ENCODE measurements around the gene PLA2G15.

DNA sequence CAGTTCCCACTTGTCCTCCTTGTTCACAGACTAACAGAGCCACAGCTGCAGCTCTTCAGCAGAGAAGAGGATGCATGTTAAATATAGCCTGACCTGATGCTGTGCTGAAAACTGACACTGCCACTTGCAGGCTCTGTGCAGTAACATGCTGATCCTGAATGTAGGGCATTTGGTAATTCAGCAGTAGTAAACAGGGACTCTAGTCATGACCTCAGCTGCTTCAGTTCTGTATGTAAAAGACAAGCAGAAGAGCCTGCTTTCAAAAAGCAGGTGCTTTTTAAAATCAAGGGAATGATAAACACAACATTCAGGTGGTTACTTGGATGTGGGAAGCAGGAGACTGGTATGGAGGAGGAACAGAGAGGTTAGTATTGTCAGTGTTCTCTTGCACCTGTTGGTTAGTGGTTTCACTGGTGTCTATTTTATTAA, 43.1 kb upstream of the PLA2G15 start:
- TF ChIP-seq, protein P1, sequence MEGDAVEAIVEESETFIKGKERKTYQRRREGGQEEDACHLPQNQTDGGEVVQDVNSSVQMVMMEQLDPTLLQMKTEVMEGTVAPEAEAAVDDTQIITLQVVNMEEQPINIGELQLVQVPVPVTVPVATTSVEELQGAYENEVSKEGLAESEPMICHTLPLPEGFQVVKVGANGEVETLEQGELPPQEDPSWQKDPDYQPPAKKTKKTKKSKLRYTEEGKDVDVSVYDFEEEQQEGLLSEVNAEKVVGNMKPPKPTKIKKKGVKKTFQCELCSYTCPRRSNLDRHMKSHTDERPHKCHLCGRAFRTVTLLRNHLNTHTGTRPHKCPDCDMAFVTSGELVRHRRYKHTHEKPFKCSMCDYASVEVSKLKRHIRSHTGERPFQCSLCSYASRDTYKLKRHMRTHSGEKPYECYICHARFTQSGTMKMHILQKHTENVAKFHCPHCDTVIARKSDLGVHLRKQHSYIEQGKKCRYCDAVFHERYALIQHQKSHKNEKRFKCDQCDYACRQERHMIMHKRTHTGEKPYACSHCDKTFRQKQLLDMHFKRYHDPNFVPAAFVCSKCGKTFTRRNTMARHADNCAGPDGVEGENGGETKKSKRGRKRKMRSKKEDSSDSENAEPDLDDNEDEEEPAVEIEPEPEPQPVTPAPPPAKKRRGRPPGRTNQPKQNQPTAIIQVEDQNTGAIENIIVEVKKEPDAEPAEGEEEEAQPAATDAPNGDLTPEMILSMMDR (IDR thresholded peaks at IDR 0.05; ENCODE audit: low read depth, low read length, poor library complexity, severe bottlenecking) = no peak
- no peak for TF ChIP-seq EZH2phosphoT487 (IDR thresholded peaks at IDR 0.05; ENCODE audit: borderline replicate concordance, low read length)
